Skeletal muscle cell (primary cell): ENCODE results near the gene CFAP54.
"Not testable (repeated sequence)": the region's sequence is repeated elsewhere in the genome, so short reads cannot be mapped to it uniquely, and the experiment has no call there.

ENCODE experiments used
- DNase-seq: peaks from one replicate; pipeline ENCODE4 v3.0.0-alpha.2; 2010; ENCODE audit warnings: low read depth
- H3K4me3 ChIP-seq: 2 replicates; pipeline ENCODE4 v1.5.1; 2011; ENCODE audit warnings: low read depth, mild to moderate bottlenecking, control low read depth, low read length, moderate library complexity

CFAP54 gene

GRCh38 chr12:96604374-96604773, 115.0 kb downstream of the CFAP54 start:
- not testable (repeated sequence) for DNase-seq, H3K4me3 ChIP-seq

GRCh38 chr12:96605684-96606083, 116.3 kb downstream of the CFAP54 start:
- DNase-seq = no peak
- H3K4me3 ChIP-seq = no peak overlapping the region

- no peak for DNase-seq
- H3K4me3 ChIP-seq = no peak overlapping the region
Measured at GRCh38 chr12:96606134-96606533, 116.8 kb downstream of the CFAP54 start.

GRCh38 chr12:96606644-96607043, 117.3 kb downstream of the CFAP54 start:
- no peak overlapping the region for H3K4me3 ChIP-seq
- no peak for DNase-seq

GRCh38 chr12:96617178-96617577, 127.8 kb downstream of the CFAP54 start:
- no peak for DNase-seq
- no peak overlapping the region for H3K4me3 ChIP-seq

- no peak overlapping the region for H3K4me3 ChIP-seq
- DNase-seq = no peak
Measured at GRCh38 chr12:96623155-96623554, 133.8 kb downstream of the CFAP54 start.

GRCh38 chr12:96623656-96624217, 134.4 kb downstream of the CFAP54 start:
- no peak for DNase-seq
- no peak overlapping the region for H3K4me3 ChIP-seq

GRCh38 chr12:96635844-96636243, 146.5 kb downstream of the CFAP54 start:
- no peak overlapping the region for H3K4me3 ChIP-seq
- no peak for DNase-seq

- H3K4me3 ChIP-seq = no peak overlapping the region
- no peak for DNase-seq
Measured at GRCh38 chr12:96636895-96637294, 147.5 kb downstream of the CFAP54 start.

GRCh38 chr12:96648923-96649322, 159.5 kb downstream of the CFAP54 start:
- no peak for DNase-seq
- no peak overlapping the region for H3K4me3 ChIP-seq

GRCh38 chr12:96652870-96653269, 163.5 kb downstream of the CFAP54 start:
- DNase-seq = no peak
- H3K4me3 ChIP-seq = no peak overlapping the region

- H3K4me3 ChIP-seq = no peak overlapping the region
- no peak for DNase-seq
Measured at GRCh38 chr12:96658075-96658474, 168.7 kb downstream of the CFAP54 start.

- DNase-seq = no peak
- no peak overlapping the region for H3K4me3 ChIP-seq
Measured at GRCh38 chr12:96669786-96670185, 180.4 kb downstream of the CFAP54 start.

GRCh38 chr12:96670334-96670899, 181.0 kb downstream of the CFAP54 start:
- no peak for DNase-seq
- no peak overlapping the region for H3K4me3 ChIP-seq

GRCh38 chr12:96675519-96675918, 186.1 kb downstream of the CFAP54 start:
- H3K4me3 ChIP-seq, DNase-seq: not testable (repeated sequence)

GRCh38 chr12:96677363-96677762, 188.0 kb downstream of the CFAP54 start:
- no peak overlapping the region for H3K4me3 ChIP-seq
- DNase-seq = no peak

- H3K4me3 ChIP-seq = no peak overlapping the region
- no peak for DNase-seq
Measured at GRCh38 chr12:96687719-96688118, 198.3 kb downstream of the CFAP54 start.

GRCh38 chr12:96698521-96698920, 209.1 kb downstream of the CFAP54 start:
- H3K4me3 ChIP-seq = no peak overlapping the region

GRCh38 chr12:96698965-96699364, 209.6 kb downstream of the CFAP54 start:
- no peak overlapping the region for H3K4me3 ChIP-seq

More at GRCh38 chr12:96698521-96698920, 209.1 kb downstream of the CFAP54 start:
- no peak for DNase-seq

GRCh38 chr12:96701856-96702255, 212.5 kb downstream of the CFAP54 start:
- no peak overlapping the region for H3K4me3 ChIP-seq
- DNase-seq = no peak

More at GRCh38 chr12:96698965-96699364, 209.6 kb downstream of the CFAP54 start:
- no peak for DNase-seq

- no peak for DNase-seq
- H3K4me3 ChIP-seq = no peak overlapping the region
Measured at GRCh38 chr12:96710127-96710745, 220.9 kb downstream of the CFAP54 start.
